RWPE2 (cell line): ENCODE data around the gene COL2A1.
A peak's percentile ranks its signal among the peaks of the same experiment; 100 is the strongest.

Experiments used
- ATAC-seq: fragments of 200-7000 bp; cut with Tn5 transposase; 3 replicates; pipeline ENCODE4 v1.9.1; 2021; ENCODE audit warnings: low read depth
- DNase-seq: peaks from one replicate; pipeline ENCODE4 v3.0.0-alpha.2; 2020; ENCODE audit warnings: low spot score
- H3K27ac ChIP-seq: fragments of 450-650 bp; 2 replicates; pipeline ENCODE4 v1.5.1; 2017; ENCODE audit warnings: mild to moderate bottlenecking; ENCODE audit not compliant: poor library complexity, severe bottlenecking
- H3K27me3 ChIP-seq: fragments of 250-450 bp; sonication (Bioruptor Pico); 2 replicates; pipeline ENCODE4 v1.5.1; 2021; ENCODE audit warnings: mild to moderate bottlenecking, moderate library complexity; ENCODE audit not compliant: insufficient read depth, poor library complexity, severe bottlenecking
- H3K36me3 ChIP-seq: fragments of 250-450 bp; sonication (Bioruptor Pico); 2 replicates; pipeline ENCODE4 v1.5.1; 2020; ENCODE audit warnings: low read depth, mild to moderate bottlenecking, moderate library complexity
- H3K4me1 ChIP-seq: fragments of 250-450 bp; sonication (Bioruptor Pico); 2 replicates; pipeline ENCODE4 v1.5.1; 2021; ENCODE audit warnings: mild to moderate bottlenecking, moderate library complexity; ENCODE audit not compliant: insufficient read depth, poor library complexity, severe bottlenecking
- H3K4me3 ChIP-seq: fragments of 250-450 bp; sonication (Bioruptor Pico); 2 replicates; pipeline ENCODE4 v1.5.1; 2021; ENCODE audit warnings: mild to moderate bottlenecking, moderate library complexity; ENCODE audit not compliant: severe bottlenecking
- H3K9me3 ChIP-seq: fragments of 250-450 bp; sonication (Bioruptor Pico); 2 replicates; pipeline ENCODE4 v1.5.1; 2021; ENCODE audit warnings: mild to moderate bottlenecking, moderate library complexity; ENCODE audit not compliant: severe bottlenecking
- CTCF ChIP-seq: fragments of 450-650 bp; IDR thresholded peaks from one replicate; pipeline ENCODE4 v1.5.1; 2017; ENCODE audit warnings: mild to moderate bottlenecking, moderate library complexity; ENCODE audit not compliant: poor library complexity, severe bottlenecking

Gene COL2A1

GRCh38 chr12:47979166-47979565 lies 25.1 kb downstream of the COL2A1 start:
- H3K9me3 ChIP-seq: no peaks in the 10 kb centered on the region
- H3K27me3 ChIP-seq: no peaks in the 10 kb centered on the region
- DNase-seq (no peak), ATAC-seq (no peak)
- no peaks in the 10 kb centered on the region for H3K36me3 ChIP-seq
- H3K4me3 ChIP-seq: no peak overlapping the region
- H3K4me1 ChIP-seq: peaks cover 3% of the 10 kb centered on the region
- TF ChIP-seq CTCF: no peak
- H3K27ac ChIP-seq: no peak overlapping the region

GRCh38 chr12:47978598-47978873 lies 25.7 kb downstream of the COL2A1 start:
- ATAC-seq (no peak), DNase-seq (no peak)
- Histone ChIP-seq H3K27me3 (no peaks in the 10 kb centered on the region), H3K36me3 (no peaks in the 10 kb centered on the region), H3K9me3 (no peaks in the 10 kb centered on the region), H3K4me1 (peaks cover 3% of the 10 kb centered on the region), H3K27ac (no peak overlapping the region), H3K4me3 (no peak overlapping the region)
- no peak for TF ChIP-seq CTCF

- Histone ChIP-seq H3K27ac (no peak overlapping the region), H3K36me3 (no peaks in the 10 kb centered on the region), H3K4me1 (peaks cover 3% of the 10 kb centered on the region), H3K27me3 (no peaks in the 10 kb centered on the region), H3K9me3 (no peaks in the 10 kb centered on the region), H3K4me3 (no peak overlapping the region)
- DNase-seq: no peak
- no peak for ATAC-seq
- no peak for TF ChIP-seq CTCF
Measured at GRCh38 chr12:47977772-47978597, 26.3 kb downstream of the COL2A1 start.

GRCh38 chr12:47977046-47977771 lies 27.1 kb downstream of the COL2A1 start:
- H3K27me3 ChIP-seq: no peaks in the 10 kb centered on the region

More at GRCh38 chr12:47977046-47977771, 27.1 kb downstream of the COL2A1 start:
- no peaks in the 10 kb centered on the region for H3K36me3 ChIP-seq
- no peak for TF ChIP-seq CTCF
- peaks cover 3% of the 10 kb centered on the region for H3K4me1 ChIP-seq
- H3K9me3 ChIP-seq: no peaks in the 10 kb centered on the region
- H3K27ac ChIP-seq: no peak overlapping the region
- ATAC-seq (peak; percentile 55; the same call in 2 of the 3 replicates), DNase-seq (no peak)
- H3K4me3 ChIP-seq: no peak overlapping the region
